Cerebellar cortex (tissue), 1 donor: ENCODE results near the gene GDF2.

Source experiments
- DNase-seq: peaks from one replicate; pipeline ENCODE4 v3.0.0-alpha.2; 2015; ENCODE audit warnings: low spot score

The GDF2 gene

GRCh38 chr10:47369251-47369894 lies 47.1 kb downstream of the GDF2 start:
- DNase-seq, result no peak

DNA sequence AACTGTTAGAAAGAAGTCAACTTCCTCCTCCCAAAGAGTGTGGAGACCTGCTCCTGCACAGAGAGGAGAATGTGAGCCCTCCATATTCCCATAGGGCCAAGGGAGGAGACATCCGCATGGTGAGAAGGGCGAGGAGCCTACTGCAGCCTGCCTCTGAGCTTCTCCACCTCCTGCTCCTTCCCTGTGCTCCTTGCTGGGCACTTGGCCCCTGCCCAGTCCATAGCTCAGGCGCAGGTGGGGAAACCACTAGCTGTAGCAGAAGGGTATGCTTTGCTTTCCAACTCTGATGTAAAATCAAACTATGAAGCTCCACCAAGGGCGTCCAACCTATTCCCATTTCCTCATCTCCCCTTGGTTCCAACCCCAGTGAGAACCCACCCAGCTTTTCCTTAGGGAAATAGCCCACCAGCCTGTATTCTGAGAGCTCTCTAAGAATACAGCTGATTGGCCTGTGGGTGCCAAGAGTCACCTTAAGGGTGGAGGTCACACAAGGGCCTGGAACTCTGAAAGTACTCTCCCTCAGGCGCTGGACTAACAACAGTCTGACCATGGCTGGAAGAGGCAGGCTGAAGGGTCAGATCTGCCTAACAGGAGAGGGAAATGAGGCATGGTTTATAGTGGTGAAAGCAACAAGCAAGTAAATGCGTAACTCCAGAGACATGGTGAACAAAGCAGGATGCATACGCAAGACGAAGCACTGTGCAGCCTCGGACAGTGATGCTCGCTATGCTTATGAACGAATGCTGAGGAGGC lies 47.9 kb downstream of the GDF2 start:
- DNase-seq, result no peak

DNA sequence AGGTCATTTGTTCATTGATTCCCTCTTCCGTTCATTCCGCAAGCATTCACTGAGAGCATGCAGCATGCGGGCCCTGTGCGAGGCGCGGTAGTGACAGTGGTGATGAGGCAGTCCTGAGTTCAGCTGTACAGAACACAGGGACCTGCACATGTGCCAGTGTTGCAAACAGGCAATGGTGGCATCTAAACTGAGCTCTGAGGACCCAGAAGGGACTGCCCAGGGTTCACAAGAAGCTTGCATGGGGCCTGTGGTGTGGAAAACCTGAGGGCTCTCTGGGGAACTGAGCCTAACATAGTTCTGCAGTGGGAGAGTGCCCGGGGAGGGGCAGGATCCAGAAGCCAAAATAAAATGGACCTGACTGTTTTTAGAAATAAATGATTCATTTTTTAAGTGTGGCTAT lies 48.6 kb downstream of the GDF2 start:
- no peak for DNase-seq

GRCh38 chr10:47371629-47372485 lies 49.6 kb downstream of the GDF2 start:
- DNase-seq, result no peak

DNA sequence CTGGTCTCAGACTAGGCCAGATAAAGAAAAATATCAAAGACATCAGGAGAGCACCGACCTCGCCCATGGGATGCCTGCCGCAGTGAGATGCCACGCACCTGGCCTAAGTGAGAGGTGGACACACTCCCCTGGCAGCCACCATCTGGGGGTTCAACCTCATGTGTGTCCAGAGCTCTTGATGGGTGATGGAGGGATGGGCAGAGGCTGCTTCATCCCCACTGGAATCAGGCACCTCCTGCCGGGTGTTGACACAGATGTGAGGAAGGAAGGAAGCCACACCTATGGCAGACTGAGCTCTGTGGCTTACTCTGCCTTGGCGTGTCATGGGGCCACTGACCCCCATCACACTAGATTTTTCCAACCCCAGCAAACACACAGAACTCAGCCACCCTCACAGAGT lies 50.5 kb downstream of the GDF2 start:
- DNase-seq, result no peak

DNA sequence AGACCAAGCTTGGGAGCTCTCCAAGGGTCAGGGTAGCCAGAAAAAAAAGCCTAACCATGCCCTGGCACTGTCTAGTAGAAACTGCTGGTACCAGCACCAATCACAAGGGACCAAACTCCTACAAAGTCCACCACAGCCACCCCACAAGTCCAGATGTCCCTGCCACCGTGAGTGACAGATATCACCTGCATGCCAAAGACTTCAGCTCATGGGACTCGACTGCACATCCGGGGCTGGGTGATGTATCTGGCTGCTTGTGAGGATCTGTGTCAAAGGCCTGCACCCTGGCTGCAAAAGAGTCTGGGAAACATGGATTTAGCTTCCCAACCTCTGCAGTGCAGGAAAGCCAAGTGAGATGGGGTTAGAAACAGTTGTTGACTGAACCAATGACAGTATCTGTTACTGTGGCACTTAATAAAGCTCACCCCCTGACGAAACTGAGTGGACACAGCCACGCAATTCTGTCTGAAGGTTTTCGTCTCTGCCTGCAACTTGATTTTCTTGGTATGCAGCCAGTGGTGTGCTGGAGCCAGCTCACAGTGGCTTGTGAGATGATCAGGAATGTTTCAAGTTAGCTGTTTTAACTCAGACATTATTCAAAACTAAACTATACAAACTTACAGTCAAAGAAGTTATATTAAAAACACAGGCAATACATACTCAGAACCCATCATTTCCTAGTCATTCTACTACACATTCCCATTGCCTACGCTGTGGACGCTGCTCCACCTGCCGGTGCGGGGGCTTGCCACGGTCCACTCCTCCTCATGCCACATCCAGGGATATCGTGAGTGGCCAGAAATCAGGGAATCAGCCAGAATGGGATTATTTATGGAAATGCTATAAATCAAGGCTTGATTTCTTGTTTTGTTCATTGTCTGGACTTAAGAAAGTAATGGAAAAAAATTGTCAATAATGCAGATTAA lies 52.6 kb downstream of the GDF2 start:
- DNase-seq, result no peak

DNA sequence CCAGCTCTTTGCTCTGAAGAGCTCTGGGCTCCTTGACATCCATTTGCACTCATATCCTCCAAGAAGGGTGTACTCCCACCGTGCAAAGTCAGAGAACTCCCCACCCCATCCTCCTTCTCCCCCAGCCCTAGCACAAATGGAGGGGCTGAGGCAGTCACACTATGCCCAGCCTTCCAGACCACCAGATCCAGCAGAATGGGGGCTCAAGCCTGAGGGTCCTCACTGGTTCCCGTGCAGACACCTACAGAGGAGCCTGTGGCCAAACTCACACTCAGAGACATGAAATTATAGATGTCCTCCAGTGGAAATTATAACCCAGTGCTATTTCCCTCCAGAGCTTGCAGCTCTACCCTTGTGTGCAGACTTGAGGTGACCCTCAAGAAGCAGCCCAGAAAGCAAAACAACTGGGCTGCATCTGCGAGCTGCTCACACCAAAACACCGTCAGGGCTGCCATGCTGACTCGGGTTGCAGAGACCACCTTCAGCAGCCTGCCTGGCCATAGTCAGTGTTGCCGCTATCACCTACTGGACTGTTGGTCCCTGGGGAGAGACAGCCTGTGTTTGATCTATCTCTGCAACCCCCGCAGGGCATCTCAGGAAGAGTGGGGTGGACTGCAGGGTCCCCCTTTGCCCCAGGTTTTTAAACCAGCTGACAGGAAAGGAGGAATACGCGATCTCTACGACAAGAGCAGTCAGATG lies 54.4 kb downstream of the GDF2 start:
- DNase-seq, result no peak
